PC-3 (cell line): ENCODE measurements around the gene ZNF740.

Source experiments
- EZH2 ChIP-seq: fragments of 300-600 bp; sonication (generic); IDR thresholded peaks from one replicate; pipeline ENCODE4 v1.6.1; 2017; ENCODE audit warnings: antibody characterized with exemption, mild to moderate bottlenecking, low read length; ENCODE audit not compliant: unreplicated experiment
- EZH2phosphoT487 ChIP-seq: fragments of 300-600 bp; sonication (generic); IDR thresholded peaks from 2 replicates; pipeline ENCODE4 v1.6.1; 2018; ENCODE audit warnings: mild to moderate bottlenecking, antibody characterized with exemption, low read length, borderline replicate concordance
- TF ChIP-seq, protein P1 (sequence below): fragments of 300-600 bp; sonication (generic); conservative IDR thresholded peaks from 2 replicates; pipeline ENCODE4 v1.5.1; 2017; ENCODE audit warnings: antibody characterized with exemption, low read depth, mild to moderate bottlenecking, low read length

DNA sequence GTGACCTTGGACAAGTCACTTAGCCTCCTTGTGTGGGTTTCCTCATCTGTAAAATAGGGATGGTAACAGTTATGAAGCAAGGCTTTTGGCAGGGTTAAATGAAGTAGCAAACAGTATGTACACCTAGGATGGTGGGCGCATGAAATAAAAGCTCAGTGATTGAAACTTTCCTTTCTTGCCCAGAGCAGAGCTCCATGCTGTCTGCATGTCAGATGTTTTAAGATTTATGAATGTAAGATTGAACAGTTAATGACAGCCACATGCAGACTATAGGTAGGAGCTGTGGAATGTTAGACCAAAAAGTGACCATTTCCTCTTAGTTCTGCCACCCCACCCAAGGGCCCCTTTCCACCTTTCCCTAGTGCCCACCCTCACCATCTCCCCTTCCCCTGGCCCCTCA is 14.5 kb downstream of the ZNF740 start:
- TF ChIP-seq, protein P1, sequence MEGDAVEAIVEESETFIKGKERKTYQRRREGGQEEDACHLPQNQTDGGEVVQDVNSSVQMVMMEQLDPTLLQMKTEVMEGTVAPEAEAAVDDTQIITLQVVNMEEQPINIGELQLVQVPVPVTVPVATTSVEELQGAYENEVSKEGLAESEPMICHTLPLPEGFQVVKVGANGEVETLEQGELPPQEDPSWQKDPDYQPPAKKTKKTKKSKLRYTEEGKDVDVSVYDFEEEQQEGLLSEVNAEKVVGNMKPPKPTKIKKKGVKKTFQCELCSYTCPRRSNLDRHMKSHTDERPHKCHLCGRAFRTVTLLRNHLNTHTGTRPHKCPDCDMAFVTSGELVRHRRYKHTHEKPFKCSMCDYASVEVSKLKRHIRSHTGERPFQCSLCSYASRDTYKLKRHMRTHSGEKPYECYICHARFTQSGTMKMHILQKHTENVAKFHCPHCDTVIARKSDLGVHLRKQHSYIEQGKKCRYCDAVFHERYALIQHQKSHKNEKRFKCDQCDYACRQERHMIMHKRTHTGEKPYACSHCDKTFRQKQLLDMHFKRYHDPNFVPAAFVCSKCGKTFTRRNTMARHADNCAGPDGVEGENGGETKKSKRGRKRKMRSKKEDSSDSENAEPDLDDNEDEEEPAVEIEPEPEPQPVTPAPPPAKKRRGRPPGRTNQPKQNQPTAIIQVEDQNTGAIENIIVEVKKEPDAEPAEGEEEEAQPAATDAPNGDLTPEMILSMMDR = no peak
- no peak for TF ChIP-seq EZH2phosphoT487
- no peak for TF ChIP-seq EZH2
